DMS153 (cell line): Measurements from ENCODE around the gene RWDD4.

Experiments used
- DNase-seq: peaks from one replicate; lab custom pipeline; 2025; lab: John Stamatoyannopoulos, UW

RWDD4 gene

DNA sequence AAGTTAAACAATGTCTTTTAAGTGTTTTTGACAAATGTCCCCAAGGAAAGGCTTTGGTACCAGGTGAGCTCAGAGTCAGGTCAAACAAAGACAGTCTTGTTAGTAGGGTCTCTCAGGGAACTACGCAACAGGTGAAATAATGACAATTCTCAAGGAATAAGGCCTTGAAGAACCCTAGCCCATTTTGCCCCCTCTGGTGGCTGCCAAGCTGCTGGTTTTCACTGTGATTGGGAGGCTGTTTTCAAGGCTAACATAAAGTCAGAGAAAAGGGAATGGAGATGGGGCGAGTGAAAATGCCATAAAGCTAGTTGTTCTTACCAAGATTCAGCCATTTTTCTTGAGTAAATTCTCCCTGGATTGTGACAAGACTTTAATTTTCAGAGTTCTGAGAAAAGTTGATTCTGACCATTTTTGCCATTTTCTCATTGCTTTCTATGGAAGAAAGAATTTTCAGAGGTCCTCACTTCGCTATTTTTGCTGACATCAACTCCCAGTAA is 58.7 kb downstream of the RWDD4 start:
- no peak for DNase-seq

DNA sequence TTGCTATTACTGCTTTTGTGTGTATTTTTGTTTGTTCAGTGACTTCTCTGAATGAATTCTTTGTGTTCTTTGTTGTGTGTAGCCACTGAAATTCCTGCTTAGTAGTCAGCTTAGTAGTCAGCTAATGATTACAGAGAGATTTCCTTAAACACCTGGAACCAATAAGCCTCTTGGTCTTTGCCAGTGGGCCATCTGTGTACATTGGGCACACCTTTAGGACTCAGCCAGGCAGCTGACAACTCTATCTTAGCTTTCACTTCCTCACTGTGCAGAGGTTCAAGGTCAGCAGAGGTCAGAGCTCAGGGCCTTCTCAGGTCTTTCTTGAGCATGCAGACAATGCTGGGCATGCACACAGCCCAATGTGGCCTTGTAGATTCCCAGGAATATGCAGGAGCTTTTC is 59.3 kb downstream of the RWDD4 start:
- DNase-seq: no peak

DNA sequence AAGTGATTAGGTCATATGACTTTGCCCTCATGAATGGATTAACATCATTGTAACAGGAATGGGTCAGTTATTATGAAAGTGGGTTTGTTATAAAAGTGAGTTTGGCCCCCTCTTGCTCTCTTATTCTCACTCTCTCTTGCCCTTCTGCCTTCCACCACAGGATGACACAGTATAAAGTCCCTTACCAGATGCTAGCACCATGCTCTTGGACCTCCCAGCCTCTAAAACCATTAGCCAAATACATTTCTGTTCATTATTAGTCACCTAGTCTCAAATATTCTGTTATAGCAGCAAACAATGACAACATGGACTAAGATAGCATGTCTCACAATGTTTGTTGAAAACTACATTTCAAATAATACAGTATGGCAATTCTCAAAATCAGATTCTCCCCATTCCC is 59.7 kb downstream of the RWDD4 start:
- no peak for DNase-seq

DNA sequence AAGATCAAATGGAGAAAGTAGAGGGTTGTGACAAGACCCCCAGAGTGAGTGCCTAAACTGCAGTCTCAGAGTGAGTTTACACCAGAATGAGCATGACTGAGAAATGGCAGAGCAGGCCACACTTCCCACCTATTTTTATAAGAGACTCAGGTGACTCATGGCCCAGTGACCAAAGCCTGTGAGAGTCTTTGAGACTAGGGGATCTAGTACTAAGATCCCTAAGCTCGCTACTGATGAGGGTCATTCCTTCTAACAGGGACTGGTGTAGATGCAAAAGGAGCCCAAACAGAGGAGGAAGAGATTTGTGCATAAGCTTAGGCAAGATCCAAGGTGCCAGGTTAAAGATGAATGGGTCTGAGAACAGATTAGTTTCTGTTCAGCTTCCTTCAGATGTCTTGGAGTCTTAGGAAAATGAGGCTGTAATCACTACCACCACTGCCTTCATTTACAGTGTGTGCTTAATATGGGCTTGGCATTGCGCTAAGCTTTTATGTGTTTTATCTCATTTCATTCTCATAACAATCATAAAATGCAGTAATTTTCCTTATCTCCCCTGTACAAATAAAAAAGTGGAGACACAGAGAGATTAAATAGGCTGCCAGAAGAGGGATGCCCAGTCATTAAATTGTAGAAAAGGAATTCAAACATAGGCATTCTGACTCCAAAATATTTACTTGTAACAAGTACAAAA is 62.8 kb downstream of the RWDD4 start:
- DNase-seq: no peak

DNA sequence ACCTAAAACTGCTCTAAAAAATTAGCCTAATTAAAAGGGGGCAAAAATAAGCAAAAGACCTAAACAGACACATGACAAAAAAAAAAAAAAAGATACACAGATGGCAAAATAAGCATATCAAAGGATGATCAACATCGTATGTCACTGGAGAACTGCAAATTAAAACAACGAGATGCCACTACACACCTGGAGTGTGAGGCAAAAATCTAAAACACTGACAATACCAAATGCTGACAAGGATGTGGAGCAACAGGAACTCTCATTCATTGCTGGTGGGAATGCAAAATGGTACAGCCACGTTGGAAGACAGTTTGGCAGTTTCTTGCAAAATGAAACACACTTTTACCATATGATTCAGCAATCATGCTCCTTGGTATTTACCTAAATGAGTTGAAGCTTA is 64.2 kb downstream of the RWDD4 start:
- DNase-seq: no peak

DNA sequence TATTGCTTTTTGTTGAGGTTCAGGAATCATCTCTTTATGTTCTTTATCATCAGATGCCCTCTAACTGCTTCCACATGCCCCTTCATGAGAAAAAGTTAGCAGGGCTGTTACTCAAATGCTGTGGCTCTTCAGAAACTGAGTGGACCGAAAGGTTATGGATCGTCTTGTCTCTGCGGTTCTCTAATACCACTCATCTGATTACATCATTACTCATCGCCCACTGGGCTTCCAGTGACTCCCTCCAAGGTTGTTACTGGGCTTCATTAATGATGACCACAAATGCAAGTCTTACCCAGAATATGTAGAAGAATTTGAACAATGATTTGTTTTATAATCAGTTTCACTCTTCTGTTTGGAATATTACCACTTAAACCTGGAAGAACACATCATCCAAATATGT is 67.7 kb downstream of the RWDD4 start:
- no peak for DNase-seq
